Natural killer cell (primary cell): ENCODE data around the gene KIF2A. TPM values are rescaled to one million over a fixed set of nuclear protein-coding genes. Genes with fewer than 3 reads are reported as not detected.

Source experiments
- ATAC-seq, 3 donors: fragments of 150-1000 bp in 2 of 3; fragments of 200-7000 bp in 1 of 3; cut with Tn5 transposase; 1 replicate in 1 of 3; 2 replicates in 2 of 3; pipeline ENCODE4 v1.10.0; 2021; ENCODE audit warnings: mild to moderate bottlenecking in 2 of 3, moderate library complexity in 2 of 3
- DNase-seq, 2 donors: peaks; one replicate each; pipeline versions ENCODE4 v3.0.0 to v3.0.0-alpha.2; 2013 to 2021; ENCODE audit warnings: mixed read lengths in 1 of 2
- H3K27ac ChIP-seq: one replicate; pipeline ENCODE4 v1.5.1; 2013; ENCODE audit warnings: mild to moderate bottlenecking, low read length
- H3K27me3 ChIP-seq: one replicate; pipeline ENCODE4 v1.6.1; 2013; ENCODE audit warnings: low read length; ENCODE audit not compliant: control insufficient read depth, insufficient read depth
- H3K36me3 ChIP-seq: one replicate; pipeline ENCODE4 v1.6.1; 2013; ENCODE audit warnings: low read length; ENCODE audit not compliant: control insufficient read depth, insufficient read depth
- H3K4me1 ChIP-seq: one replicate; pipeline ENCODE4 v1.6.1; 2013; ENCODE audit warnings: low read length; ENCODE audit not compliant: control insufficient read depth, insufficient read depth
- H3K4me3 ChIP-seq: one replicate; pipeline ENCODE4 v1.5.1; 2013; ENCODE audit warnings: low read length
- H3K9me3 ChIP-seq: one replicate; pipeline ENCODE4 v1.6.1; 2013; ENCODE audit warnings: low read length; ENCODE audit not compliant: control insufficient read depth, insufficient read depth
- H3K27ac Mint-ChIP-seq, 2 donors: one replicate each; pipeline ENCODE4 v1.8.0; 2022; ENCODE audit warnings: mild to moderate bottlenecking in 2 of 2, mixed read lengths in 2 of 2, moderate library complexity in 1 of 2
- H3K27me3 Mint-ChIP-seq, 2 donors: one replicate each; pipeline ENCODE4 v1.8.0; 2022; ENCODE audit warnings: low read depth in 2 of 2, mixed read lengths in 2 of 2
- H3K36me3 Mint-ChIP-seq: one replicate; pipeline ENCODE4 v1.8.0; 2022; ENCODE audit warnings: mixed read lengths
- H3K4me1 Mint-ChIP-seq, 2 donors: one replicate each; pipeline ENCODE4 v1.8.0; 2022; ENCODE audit warnings: mixed read lengths in 2 of 2
- H3K4me3 Mint-ChIP-seq: one replicate; pipeline ENCODE4 v1.8.0; 2022; ENCODE audit warnings: mild to moderate bottlenecking, moderate library complexity, mixed read lengths
- H3K9me3 Mint-ChIP-seq, 2 donors: one replicate each; pipeline ENCODE4 v1.8.0; 2022; ENCODE audit warnings: mixed read lengths in 2 of 2
- CTCF ChIP-seq: fragments of 200-600 bp; IDR thresholded peaks from one replicate; pipeline ENCODE4 v1.8.0; 2022; ENCODE audit warnings: antibody characterized with exemption
- WGBS: methylation state at CpG from one replicate; pipeline ENCODE4 v1.1.7; 2013; ENCODE audit warnings: missing lambda C conversion rate; ENCODE audit not compliant: insufficient coverage; 5-methylcytosine and 5-hydroxymethylcytosine counted together
- intact Hi-C: fragments of 100-400 bp; cut with micrococcal nuclease; formaldehyde crosslinking; loops from one replicate; pipeline ENCODE4 v1.14.2; 2022
- total RNA-seq, 4 donors: library from RNA; stranded (reverse); fragments of 120-200 nt in 1 of 4; gene quantifications; one replicate each; pipeline versions ENCODE4 v1.2.3 to v1.2.4, GENCODE V29; 2013 to 2022

Gene KIF2A
- total RNA-seq, 3 donors from 2014 or later (not counting 1 experiment from before 2014, with no cell fraction given): 80.4 to 95.2 (median 80.6) TPM

- no peak for TF ChIP-seq CTCF
- H3K4me3 Mint-ChIP-seq: no peak overlapping the region
- H3K27ac Mint-ChIP-seq: no peak overlapping the region
- H3K4me1 Mint-ChIP-seq: peaks cover 60 to 61% of the 10 kb centered on the region in 2 donors
- H3K36me3 Mint-ChIP-seq: no peaks in the 10 kb centered on the region
- intact Hi-C loops: no loop called here
- H3K27ac ChIP-seq: no peak overlapping the region
- peaks cover 26% of the 10 kb centered on the region for H3K4me1 ChIP-seq
- H3K4me3 ChIP-seq: no peak overlapping the region
- no peak for ATAC-seq
- no peaks in the 10 kb centered on the region for H3K27me3 ChIP-seq
- peaks cover 12% of the 10 kb centered on the region for H3K36me3 ChIP-seq
- H3K27me3 Mint-ChIP-seq: no peaks in the 10 kb centered on the region
- no peaks in the 10 kb centered on the region for H3K9me3 Mint-ChIP-seq
- H3K9me3 ChIP-seq: no peaks in the 10 kb centered on the region
- DNase-seq: no peak
These were observed 25.9 kb downstream of the KIF2A start for GRCh38 chr5:62331921-62332320.

- intact Hi-C loops: no loop called here
- Mint-ChIP-seq H3K27ac (peak overlapping the region; percentile 70 to 86), H3K4me3 (no peak overlapping the region), H3K9me3 (no peaks in the 10 kb centered on the region), H3K36me3 (no peaks in the 10 kb centered on the region), H3K27me3 (no peaks in the 10 kb centered on the region), H3K4me1 (peaks cover 52 to 56% of the 10 kb centered on the region in 2 donors)
- DNase-seq (no peak), ATAC-seq (peak in 1 of 3 donors; percentile 12)
- H3K36me3 ChIP-seq: peaks cover 12% of the 10 kb centered on the region
- peaks cover 26% of the 10 kb centered on the region for H3K4me1 ChIP-seq
- no peak overlapping the region for H3K4me3 ChIP-seq
- H3K27me3 ChIP-seq: no peaks in the 10 kb centered on the region
- H3K9me3 ChIP-seq: no peaks in the 10 kb centered on the region
- no peak overlapping the region for H3K27ac ChIP-seq
- WGBS: 87% methylated on average over 8 of the region's 8 CpGs
- no peak for TF ChIP-seq CTCF
These were observed 27.3 kb downstream of the KIF2A start for GRCh38 chr5:62333250-62333794.

GRCh38 chr5:62334082-62334481 is 28.1 kb downstream of the KIF2A start:
- no peaks in the 10 kb centered on the region for H3K27me3 Mint-ChIP-seq
- peaks cover 26% of the 10 kb centered on the region for H3K4me1 ChIP-seq
- DNase-seq: no peak
- H3K9me3 ChIP-seq: no peaks in the 10 kb centered on the region
- no peaks in the 10 kb centered on the region for H3K36me3 Mint-ChIP-seq
- no peak overlapping the region for H3K4me3 ChIP-seq
- no peaks in the 10 kb centered on the region for H3K9me3 Mint-ChIP-seq
- ATAC-seq: no peak
- no peaks in the 10 kb centered on the region for H3K27me3 ChIP-seq
- intact Hi-C loops: no loop called here
- peaks cover 48 to 53% of the 10 kb centered on the region in 2 donors for H3K4me1 Mint-ChIP-seq
- peaks cover 12% of the 10 kb centered on the region for H3K36me3 ChIP-seq
- H3K27ac Mint-ChIP-seq: peak overlapping the region; percentile 70 to 86
- no peak for TF ChIP-seq CTCF
- WGBS: 99% methylated on average over 2 of the region's 2 CpGs
- no peak overlapping the region for H3K27ac ChIP-seq
- peak overlapping the region; percentile 13 for H3K4me3 Mint-ChIP-seq

GRCh38 chr5:62340392-62340791 is 34.4 kb downstream of the KIF2A start:
- peaks cover 18% of the 10 kb centered on the region for H3K4me1 ChIP-seq
- intact Hi-C loops: loop anchor here (5.0 kb wide), 1 partner anchor 33 kb away; the partner anchor contains the start of gene KIF2A
- Mint-ChIP-seq H3K36me3 (no peaks in the 10 kb centered on the region), H3K4me1 (peaks cover 53 to 57% of the 10 kb centered on the region in 2 donors), H3K27ac (no peak overlapping the region), H3K9me3 (no peaks in the 10 kb centered on the region), H3K27me3 (no peaks in the 10 kb centered on the region), H3K4me3 (no peak overlapping the region)
- no peak overlapping the region for H3K27ac ChIP-seq
- 43% methylated on average over 1 of the region's 1 CpG for WGBS
- peak in 1 of 2 donors; percentile 72 for DNase-seq
- no peak overlapping the region for H3K4me3 ChIP-seq
- ATAC-seq: peak in 1 of 3 donors; percentile 40
- H3K27me3 ChIP-seq: no peaks in the 10 kb centered on the region
- TF ChIP-seq CTCF: peak; percentile 9
- no peaks in the 10 kb centered on the region for H3K9me3 ChIP-seq
- H3K36me3 ChIP-seq: peaks cover under 1% of the 10 kb centered on the region
